Urinary bladder (tissue), 4 donors: Measurements from ENCODE around the gene DAGLA. TPM values are rescaled to one million over a fixed set of nuclear protein-coding genes. Genes with fewer than 3 reads are reported as not detected.

ENCODE experiments used
- DNase-seq: peaks from one replicate; pipeline ENCODE4 v3.0.0-alpha.2; 2015; ENCODE audit errors: extremely low spot score
- H3K27ac ChIP-seq: one replicate; pipeline ENCODE4 v1.5.1; 2013; ENCODE audit warnings: low read depth, mild to moderate bottlenecking, moderate library complexity
- H3K36me3 ChIP-seq: one replicate; pipeline ENCODE4 v1.6.1; 2013; ENCODE audit warnings: mild to moderate bottlenecking, moderate library complexity; ENCODE audit not compliant: insufficient read depth
- H3K4me1 ChIP-seq: one replicate; pipeline ENCODE4 v1.6.1; 2013; ENCODE audit warnings: mild to moderate bottlenecking, moderate library complexity; ENCODE audit not compliant: insufficient read depth
- H3K4me3 ChIP-seq: one replicate; pipeline ENCODE4 v1.5.1; 2013; ENCODE audit warnings: low read depth, low read length
- WGBS: extraction: QIAGEN DNeasy Blood & Tissue Kit; methylation state at CpG from one replicate; pipeline ENCODE4 v1.1.7; 2013; 5-methylcytosine and 5-hydroxymethylcytosine counted together
- polyA plus RNA-seq: library from polyadenylated mRNA; stranded (reverse); fragments of 200-250 nt; gene quantifications from one replicate; pipeline ENCODE4 v1.2.3, GENCODE V29; 2013
- total RNA-seq: library from RNA; depleted of rRNA; stranded (reverse); fragments of >200 nt; gene quantifications from one replicate; pipeline ENCODE4 v1.2.3, GENCODE V29; 2014
- donor health status: healthy with polysubstance abuse.
- donor health status: healthy.

Gene DAGLA
- total and polyA plus RNA-seq, 2 donors, result 1.8 to 2.5 TPM

GRCh38 chr11:61690706-61691379 is 10.7 kb downstream of the DAGLA start:
- DNase-seq, result no peak
- H3K27ac ChIP-seq, result no peak overlapping the region
- H3K36me3 ChIP-seq, result no peaks in the 10 kb centered on the region
- H3K4me1 ChIP-seq, result no peaks in the 10 kb centered on the region
- WGBS, result 91% methylated on average over 17 of the region's 17 CpGs
- no peak overlapping the region for H3K4me3 ChIP-seq

- no peak overlapping the region for H3K27ac ChIP-seq
- no peaks in the 10 kb centered on the region for H3K36me3 ChIP-seq
- 78% methylated on average over 12 of the region's 12 CpGs for WGBS
- DNase-seq, result no peak
- H3K4me1 ChIP-seq, result no peaks in the 10 kb centered on the region
- no peak overlapping the region for H3K4me3 ChIP-seq
Measured at GRCh38 chr11:61691380-61692156, 11.4 kb downstream of the DAGLA start.

- no peak overlapping the region for H3K4me3 ChIP-seq
- H3K36me3 ChIP-seq, result no peaks in the 10 kb centered on the region
- 83% methylated on average over 11 of the region's 11 CpGs for whole genome bisulfite sequencing
- no peak for DNase-seq
- no peak overlapping the region for H3K27ac ChIP-seq
- no peaks in the 10 kb centered on the region for H3K4me1 ChIP-seq
Measured at GRCh38 chr11:61693922-61694601, 13.9 kb downstream of the DAGLA start.

GRCh38 chr11:61694602-61694939 is 14.4 kb downstream of the DAGLA start:
- H3K4me3 ChIP-seq, result no peak overlapping the region
- no peaks in the 10 kb centered on the region for H3K4me1 ChIP-seq
- no peak overlapping the region for H3K27ac ChIP-seq
- DNase-seq, result no peak
- no peaks in the 10 kb centered on the region for H3K36me3 ChIP-seq
- 84% methylated on average over 7 of the region's 7 CpGs for WGBS

- Histone ChIP-seq H3K36me3 (no peaks in the 10 kb centered on the region), H3K27ac (no peak overlapping the region), H3K4me3 (no peak overlapping the region), H3K4me1 (no peaks in the 10 kb centered on the region)
- DNase-seq, result no peak
- 68% methylated on average over 15 of the region's 15 CpGs for WGBS
Measured at GRCh38 chr11:61694946-61695706, 14.9 kb downstream of the DAGLA start.

GRCh38 chr11:61695917-61696316 is 15.7 kb downstream of the DAGLA start:
- Histone ChIP-seq H3K4me3 (no peak overlapping the region), H3K27ac (peak overlapping the region; percentile 27), H3K36me3 (no peaks in the 10 kb centered on the region), H3K4me1 (no peaks in the 10 kb centered on the region)
- no peak for DNase-seq
- 17% methylated on average over 17 of the region's 17 CpGs for WGBS

- Histone ChIP-seq H3K4me1 (no peaks in the 10 kb centered on the region), H3K4me3 (no peak overlapping the region), H3K27ac (no peak overlapping the region), H3K36me3 (no peaks in the 10 kb centered on the region)
- DNase-seq, result no peak
- 79% methylated on average over 8 of the region's 8 CpGs for WGBS
Measured at GRCh38 chr11:61696602-61697001, 16.4 kb downstream of the DAGLA start.

- Histone ChIP-seq H3K36me3 (no peaks in the 10 kb centered on the region), H3K4me1 (no peaks in the 10 kb centered on the region), H3K4me3 (no peak overlapping the region), H3K27ac (no peak overlapping the region)
- no peak for DNase-seq
- 87% methylated on average over 9 of the region's 9 CpGs for WGBS
Measured at GRCh38 chr11:61697078-61697502, 16.9 kb downstream of the DAGLA start.

GRCh38 chr11:61697764-61698163 is 17.6 kb downstream of the DAGLA start:
- H3K4me3 ChIP-seq, result no peak overlapping the region
- H3K36me3 ChIP-seq, result no peaks in the 10 kb centered on the region
- 96% methylated on average over 1 of the region's 1 CpG for WGBS
- H3K27ac ChIP-seq, result no peak overlapping the region
- no peaks in the 10 kb centered on the region for H3K4me1 ChIP-seq
- no peak for DNase-seq

- no peak for DNase-seq
- 76% methylated on average over 11 of the region's 11 CpGs for WGBS
- Histone ChIP-seq H3K27ac (no peak overlapping the region), H3K4me3 (no peak overlapping the region), H3K4me1 (no peaks in the 10 kb centered on the region), H3K36me3 (no peaks in the 10 kb centered on the region)
Measured at GRCh38 chr11:61698173-61698948, 18.2 kb downstream of the DAGLA start.

GRCh38 chr11:61699737-61700160 is 19.6 kb downstream of the DAGLA start:
- Histone ChIP-seq H3K4me1 (no peaks in the 10 kb centered on the region), H3K27ac (peak overlapping the region; percentile 0), H3K4me3 (no peak overlapping the region), H3K36me3 (no peaks in the 10 kb centered on the region)
- 84% methylated on average over 13 of the region's 13 CpGs for WGBS
- no peak for DNase-seq

- Histone ChIP-seq H3K4me1 (no peaks in the 10 kb centered on the region), H3K4me3 (no peak overlapping the region), H3K36me3 (no peaks in the 10 kb centered on the region), H3K27ac (no peak overlapping the region)
- no peak for DNase-seq
- 71% methylated on average over 5 of the region's 5 CpGs for WGBS
Measured at GRCh38 chr11:61700212-61700611, 20.0 kb downstream of the DAGLA start.

- WGBS, result 88% methylated on average over 8 of the region's 8 CpGs
- no peak overlapping the region for H3K4me3 ChIP-seq
- DNase-seq, result no peak
- no peak overlapping the region for H3K27ac ChIP-seq
- no peaks in the 10 kb centered on the region for H3K4me1 ChIP-seq
- no peaks in the 10 kb centered on the region for H3K36me3 ChIP-seq
Measured at GRCh38 chr11:61700720-61701119, 20.5 kb downstream of the DAGLA start.
